HTR-8/SVneo (cell line): ENCODE results near the gene CACNG3.
A peak's percentile ranks its signal among the peaks of the same experiment; 100 is the strongest.
"Not testable (repeated sequence)": the region's sequence is repeated elsewhere in the genome, so short reads cannot be mapped to it uniquely, and the experiment has no call there.

Source experiments
- DNase-seq: peaks from one replicate; pipeline ENCODE4 v3.0.0; 2011; ENCODE audit warnings: low spot score, mixed read lengths; ENCODE audit not compliant: insufficient read length
- FAIRE-seq: peaks from 2 replicates; lab custom pipeline; 2011; peaks lifted over from hg19 to GRCh38; lab: Jason Lieb, UNC

The CACNG3 gene

DNA sequence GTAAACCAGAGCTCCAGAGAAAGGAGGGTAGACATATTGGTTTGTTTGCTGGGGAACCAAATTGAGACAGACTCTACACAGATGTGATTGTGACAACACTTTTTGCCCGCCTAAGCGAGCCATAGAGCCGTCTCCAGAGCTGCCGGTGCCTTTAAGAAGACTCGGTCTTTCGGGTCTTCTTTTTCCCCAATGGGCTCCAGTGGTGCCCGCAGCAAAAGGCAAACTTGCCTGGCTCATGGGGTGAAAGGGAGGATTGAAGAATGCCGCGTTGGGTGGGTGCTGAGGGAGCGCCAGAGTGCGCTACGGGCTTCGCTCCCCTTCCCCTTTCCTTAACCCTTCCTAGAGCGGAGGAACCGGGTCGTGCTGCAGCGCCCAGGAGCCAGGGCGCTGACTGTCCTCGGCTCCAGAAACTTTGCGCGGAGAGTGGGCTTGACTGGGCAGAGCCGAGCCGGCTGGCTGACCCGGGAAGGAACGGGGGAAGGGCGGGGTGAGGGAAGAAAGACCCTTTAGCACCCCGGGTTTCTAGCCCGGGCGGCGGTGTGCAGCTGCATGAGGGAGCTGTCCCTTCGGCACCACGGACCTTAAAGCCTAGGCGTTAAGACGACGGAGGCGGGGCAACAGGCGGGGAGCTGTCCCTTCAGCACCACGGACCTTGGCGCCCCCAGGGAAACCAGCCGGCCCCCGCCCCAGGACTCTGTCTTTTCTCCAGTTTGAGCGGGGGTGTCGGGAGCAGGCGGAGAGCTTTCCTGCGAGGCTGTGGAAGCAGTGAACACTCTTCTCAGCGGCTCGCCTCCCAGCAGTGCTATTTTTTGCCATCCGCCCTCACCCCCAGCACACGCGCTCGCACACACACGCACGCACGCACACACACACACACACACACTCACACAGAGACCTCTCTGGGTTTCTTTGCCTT is at the start of gene CACNG3:
CACNG3 (plus strand) TSS at position 880 of the 916 bp plus-strand sequence. CDS start 420 bp downstream, outside the sequence.
- no peak for DNase-seq
- no peak for FAIRE-seq

- DNase-seq: no peak
- FAIRE-seq: no peak
Measured at GRCh38 chr16:24206926-24207325, 49.2 kb upstream of the CACNG3 start.

DNA sequence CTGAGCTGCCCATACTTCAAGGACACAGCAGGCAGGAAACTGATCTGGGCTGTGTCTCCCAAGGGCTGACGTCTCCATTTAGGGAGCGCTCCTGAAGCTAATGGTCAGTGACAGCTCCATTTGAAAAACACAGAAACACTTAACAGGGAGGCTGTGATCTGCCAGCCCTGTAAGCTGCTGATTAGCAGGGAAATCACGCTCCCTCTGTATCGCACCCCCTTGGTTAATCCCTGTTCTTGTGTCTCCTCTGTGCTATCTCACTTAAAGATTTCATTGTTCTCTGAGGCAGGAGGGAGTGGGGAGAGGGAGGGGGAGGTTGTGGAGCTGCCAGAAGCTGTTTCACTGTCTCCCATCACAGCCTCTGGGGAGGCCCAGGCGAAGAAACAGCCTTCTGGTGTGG is 47.4 kb upstream of the CACNG3 start:
- DNase-seq: no peak
- no peak for FAIRE-seq

DNA sequence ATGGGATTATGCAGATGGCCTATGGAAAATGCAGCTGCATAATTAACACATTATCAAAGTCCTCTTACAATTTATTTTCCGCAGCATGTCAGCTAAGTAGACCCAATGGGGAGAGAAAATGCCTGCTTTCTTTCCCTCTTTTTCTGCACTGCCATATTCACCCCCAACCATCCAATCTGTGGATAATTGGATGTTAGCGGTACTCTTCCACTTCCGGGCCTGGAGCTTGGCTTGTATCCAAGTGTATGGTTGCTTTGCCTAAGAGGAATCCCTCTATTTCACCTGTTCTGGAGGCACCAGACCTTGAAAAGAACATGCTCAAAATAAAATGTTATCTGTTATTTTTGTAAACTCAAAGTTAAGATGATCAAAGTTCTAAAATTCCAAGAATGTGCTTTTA is 41.1 kb upstream of the CACNG3 start:
- DNase-seq (no peak), FAIRE-seq (no peak)

GRCh38 chr16:24216961-24217360 is 39.2 kb upstream of the CACNG3 start:
- FAIRE-seq: no peak
- no peak for DNase-seq

- FAIRE-seq: no peak
Measured at GRCh38 chr16:24217461-24217860, 38.7 kb upstream of the CACNG3 start.

GRCh38 chr16:24218299-24218698 is 37.8 kb upstream of the CACNG3 start:
- no peak for FAIRE-seq
- DNase-seq: no peak

More at GRCh38 chr16:24217461-24217860, 38.7 kb upstream of the CACNG3 start:
- DNase-seq: no peak

DNA sequence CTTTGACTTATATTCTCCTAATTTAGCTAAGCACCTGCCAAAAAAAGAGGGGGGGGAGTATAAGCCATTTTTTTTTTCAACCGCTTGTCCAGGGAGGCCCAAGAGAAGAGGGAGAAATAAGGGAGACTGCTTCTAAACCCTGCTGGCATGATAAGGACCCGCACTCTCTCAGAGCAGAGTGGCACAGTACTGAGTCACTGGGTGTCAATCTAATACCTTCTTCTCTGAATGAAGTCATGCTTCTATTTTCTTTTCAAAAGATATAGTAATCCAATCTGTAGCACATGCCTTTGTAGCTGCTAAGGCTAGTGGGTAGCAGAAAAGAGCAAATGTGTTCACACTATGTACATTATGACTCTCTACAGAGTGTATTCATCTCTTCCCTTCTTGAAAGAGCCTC is 34.9 kb upstream of the CACNG3 start:
- DNase-seq (no peak), FAIRE-seq (no peak)

- no peak for DNase-seq
- no peak for FAIRE-seq
Measured at GRCh38 chr16:24228514-24228913, 27.6 kb upstream of the CACNG3 start.

- DNase-seq (no peak), FAIRE-seq (no peak)
Measured at GRCh38 chr16:24232936-24233335, 23.2 kb upstream of the CACNG3 start.

DNA sequence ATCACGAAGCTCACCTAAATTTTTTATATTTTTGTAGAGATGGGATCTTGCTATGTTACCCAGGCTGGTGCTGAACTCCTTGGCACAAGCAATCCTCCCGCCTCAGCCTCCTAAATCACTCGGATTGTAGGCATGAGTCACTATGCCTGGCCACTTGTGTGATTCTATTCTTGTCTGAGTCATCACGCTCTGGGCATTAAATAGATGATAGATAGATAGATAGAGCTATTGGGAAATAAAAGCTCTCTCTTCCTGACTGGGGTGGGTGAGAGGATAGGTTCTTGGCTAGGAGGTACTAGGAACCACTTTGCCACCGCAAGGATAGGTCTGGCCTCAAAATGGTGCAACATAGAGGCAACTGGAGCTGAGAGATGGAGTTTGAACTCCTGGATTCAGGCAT is 21.4 kb upstream of the CACNG3 start:
- FAIRE-seq: no peak
- no peak for DNase-seq

- FAIRE-seq (no peak), DNase-seq (no peak)
Measured at GRCh38 chr16:24235806-24236205, 20.3 kb upstream of the CACNG3 start.

- DNase-seq, FAIRE-seq: not testable (repeated sequence)
Measured at GRCh38 chr16:24238846-24239245, 17.3 kb upstream of the CACNG3 start.

DNA sequence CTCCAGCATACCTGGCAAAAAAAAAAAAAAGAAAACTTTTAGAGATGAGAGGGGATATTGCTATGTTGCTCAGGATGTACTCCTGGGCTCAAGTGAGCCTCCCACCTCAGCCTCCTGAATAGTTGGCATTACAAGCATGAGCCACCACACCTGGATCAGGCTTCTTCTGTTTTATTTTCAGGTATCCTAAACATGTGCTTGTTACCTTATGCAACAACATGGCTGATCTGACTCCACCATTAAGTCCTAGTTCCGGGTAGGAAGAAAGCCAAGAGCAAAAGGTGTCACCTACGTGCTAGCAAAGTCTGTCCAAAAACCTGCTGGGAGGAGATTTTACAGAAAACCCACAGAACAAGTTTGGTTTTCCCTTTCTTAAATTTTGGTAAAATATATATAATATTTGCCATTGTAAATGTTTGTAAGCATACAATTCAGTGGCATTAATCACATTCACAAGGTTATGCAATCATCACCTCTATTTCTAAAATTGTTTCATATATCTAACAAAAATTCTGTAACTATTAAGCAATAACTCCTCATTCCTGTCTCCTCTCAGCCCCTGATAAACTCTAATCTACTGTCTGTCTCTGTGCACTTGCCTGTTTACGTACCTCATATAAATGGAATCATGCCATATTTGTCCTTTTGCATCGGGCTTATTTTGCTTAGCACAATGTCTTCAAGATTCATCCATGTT is 9.1 kb upstream of the CACNG3 start:
- FAIRE-seq (no peak), DNase-seq (no peak)

DNA sequence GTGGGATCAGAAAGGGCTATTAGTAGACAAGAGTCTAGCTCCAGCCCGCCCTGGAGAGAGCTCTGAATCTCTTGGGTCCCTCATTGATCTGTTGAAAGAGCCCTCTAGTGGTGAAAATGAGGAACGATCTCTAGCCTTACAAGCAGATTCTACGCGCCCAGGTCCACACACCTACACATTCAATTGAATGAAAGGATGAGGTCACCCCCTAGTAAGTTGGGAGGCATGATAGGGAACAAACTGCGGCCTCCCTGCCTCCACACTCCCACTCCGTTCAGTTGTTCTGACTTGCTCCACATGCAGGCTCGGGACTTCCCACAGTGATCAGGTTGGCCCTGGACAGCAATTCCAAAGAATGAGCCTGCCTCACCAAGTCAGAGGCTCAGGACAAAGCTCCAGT is 2.9 kb upstream of the CACNG3 start:
- no peak for FAIRE-seq
- DNase-seq: peak; percentile 11

DNA sequence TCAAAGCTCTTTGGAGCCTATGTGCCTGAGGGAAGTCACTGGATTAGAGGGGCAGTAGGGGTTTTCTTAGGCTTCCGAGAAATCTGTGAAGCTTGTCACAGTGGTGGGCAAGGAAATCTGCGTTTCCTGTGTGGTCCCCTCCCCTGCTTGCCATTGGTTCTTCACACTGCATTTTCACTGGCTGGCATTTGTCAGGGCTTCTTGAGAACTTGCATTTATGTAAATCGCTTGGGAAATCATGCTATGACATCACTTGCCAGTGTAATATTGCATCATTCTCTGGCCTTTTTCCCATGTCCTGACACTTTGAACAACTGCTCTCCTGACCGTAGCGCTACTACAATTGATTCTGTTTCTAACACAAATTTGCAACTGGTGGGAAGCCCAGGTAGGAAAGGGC is 1.8 kb downstream of the CACNG3 start:
- FAIRE-seq: no peak

GRCh38 chr16:24258791-24259190 is 2.7 kb downstream of the CACNG3 start:
- DNase-seq (no peak), FAIRE-seq (no peak)

More for the DNA sequence above, 1.8 kb downstream of the CACNG3 start:
- DNase-seq: no peak

GRCh38 chr16:24262816-24263215 is 6.7 kb downstream of the CACNG3 start:
- FAIRE-seq: no peak
- DNase-seq: no peak

- FAIRE-seq: no peak
Measured at GRCh38 chr16:24270721-24271442, 14.7 kb downstream of the CACNG3 start.

DNA sequence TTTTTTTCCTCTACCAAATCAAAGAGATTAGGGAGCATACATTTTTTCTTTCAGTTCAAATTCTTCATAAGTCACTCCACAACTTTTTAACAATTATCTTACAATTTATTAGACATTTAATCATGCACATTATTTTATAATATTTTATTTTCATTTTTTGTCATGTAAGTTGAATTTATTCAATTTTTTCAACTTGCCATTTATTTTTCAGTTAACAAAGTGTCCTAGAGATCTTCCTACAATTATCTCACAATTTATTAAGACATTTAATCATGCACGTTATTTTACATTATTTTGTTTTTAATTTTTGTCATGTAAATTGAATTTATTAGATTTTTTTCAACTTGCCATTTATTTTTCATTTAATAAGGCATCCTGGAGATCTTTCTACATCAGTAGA is 16.2 kb downstream of the CACNG3 start:
- DNase-seq (no peak), FAIRE-seq (no peak)

More at GRCh38 chr16:24270721-24271442, 14.7 kb downstream of the CACNG3 start:
- DNase-seq: no peak
